NOMO-1 treated with dmso at 0.1 percent for 144 hours (cell line): ENCODE measurements around the gene C5orf22.
A peak's percentile ranks its signal among the peaks of the same experiment; 100 is the strongest.

Experiments
- DNase-seq: peaks from one replicate; lab custom pipeline; 2025; ENCODE audit not compliant: unreplicated experiment; lab: John Stamatoyannopoulos, UW

The C5orf22 gene

GRCh38 chr5:31553863-31554262 is 21.8 kb downstream of the C5orf22 start:
- DNase-seq, result no peak

DNA sequence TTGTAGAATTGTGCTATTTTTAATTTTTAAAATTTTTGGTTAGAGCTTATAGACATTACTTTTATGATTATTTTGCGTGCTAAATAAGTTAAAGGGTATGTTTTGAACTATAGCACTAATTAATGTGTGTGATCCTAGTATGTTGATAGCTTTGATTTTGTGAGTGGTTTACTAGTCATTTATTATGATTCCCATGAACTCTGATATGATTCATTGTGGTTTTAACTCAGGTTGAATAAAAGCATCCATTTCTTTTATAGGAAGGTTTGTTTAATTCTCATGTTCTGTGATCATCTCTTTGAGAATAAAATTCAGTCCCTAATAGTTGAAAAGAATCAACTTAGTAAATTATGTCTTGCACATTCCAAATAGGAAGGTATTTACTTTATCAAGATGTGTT is 22.5 kb downstream of the C5orf22 start:
- no peak for DNase-seq

- no peak for DNase-seq
Observed at GRCh38 chr5:31556461-31556860, 24.4 kb downstream of the C5orf22 start.

DNA sequence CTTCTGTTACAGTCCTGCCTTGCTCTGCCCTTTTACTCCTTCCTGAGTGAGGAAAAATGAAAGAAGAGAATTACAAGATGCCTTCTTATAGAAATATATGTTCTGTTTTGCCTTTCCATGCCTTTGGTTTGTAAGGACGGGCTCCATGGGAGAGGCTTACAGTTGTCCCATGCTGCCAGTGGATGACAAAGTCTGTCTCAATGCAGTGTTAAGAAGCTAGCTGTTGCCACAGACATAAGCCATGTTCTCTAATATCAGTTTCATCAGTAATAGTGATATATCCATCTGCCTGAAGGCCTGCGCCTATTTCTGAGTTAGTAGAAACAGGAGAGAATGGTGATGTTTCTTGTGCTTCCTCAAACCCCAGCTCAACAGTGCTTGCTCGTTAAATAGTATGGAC is 27.8 kb downstream of the C5orf22 start:
- no peak for DNase-seq

GRCh38 chr5:31561946-31562345 is 29.8 kb downstream of the C5orf22 start:
- DNase-seq, result no peak

- DNase-seq, result no peak
Observed at GRCh38 chr5:31563216-31563615, 31.1 kb downstream of the C5orf22 start.

GRCh38 chr5:31566362-31566761 is 34.3 kb downstream of the C5orf22 start:
- DNase-seq, result peak; percentile 66

GRCh38 chr5:31568302-31568835 is 36.3 kb downstream of the C5orf22 start:
- no peak for DNase-seq

- DNase-seq, result no peak
Observed at GRCh38 chr5:31569068-31569467, 37.0 kb downstream of the C5orf22 start.

DNA sequence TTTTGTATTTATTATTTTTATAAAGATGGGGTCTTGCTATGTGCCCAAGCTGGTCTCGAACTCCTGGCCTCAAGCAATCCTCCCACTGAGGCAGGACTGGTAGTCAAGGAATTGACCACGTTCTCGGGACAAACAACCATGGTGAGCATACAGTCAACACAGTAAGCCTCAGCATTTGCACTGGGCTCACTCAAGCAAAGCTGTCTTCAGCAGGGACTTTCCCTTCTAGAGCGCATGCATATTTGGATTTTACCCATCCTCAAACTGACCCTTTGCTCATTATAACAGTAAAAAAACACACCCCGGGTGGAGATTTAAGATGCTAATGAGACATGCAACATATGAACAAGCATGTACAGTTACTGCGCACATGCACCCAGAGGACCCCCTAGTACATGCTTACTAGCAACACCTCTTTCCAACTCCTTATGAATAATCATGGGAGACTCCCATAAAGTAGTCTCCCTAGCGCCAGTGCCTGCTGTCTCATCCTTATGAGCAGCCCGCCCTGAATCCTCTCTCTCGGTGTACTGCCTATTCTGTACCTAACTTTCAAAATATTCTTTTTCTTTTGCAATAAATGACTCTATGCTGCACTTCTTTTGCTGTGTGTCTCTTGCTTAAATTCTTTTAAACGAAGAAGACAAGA is 41.5 kb downstream of the C5orf22 start:
- DNase-seq, result no peak

DNA sequence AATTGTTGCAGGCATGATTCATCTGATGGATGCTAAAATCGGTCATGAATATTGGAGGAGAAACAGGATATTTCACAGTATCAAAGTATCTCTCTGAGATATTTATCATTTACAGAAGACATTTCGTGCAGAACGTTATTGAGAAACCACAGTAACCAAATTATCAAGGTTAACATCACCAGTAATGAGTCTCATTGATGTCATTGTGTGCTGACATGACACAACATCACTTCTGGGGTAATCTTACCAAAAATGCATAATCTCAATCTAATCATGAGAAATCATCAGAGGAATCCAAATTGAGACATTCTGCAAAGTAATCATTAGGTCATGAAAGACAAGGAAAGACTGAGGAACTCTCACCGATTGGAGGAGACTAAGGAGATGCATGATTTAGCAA is 42.7 kb downstream of the C5orf22 start:
- no peak for DNase-seq

DNA sequence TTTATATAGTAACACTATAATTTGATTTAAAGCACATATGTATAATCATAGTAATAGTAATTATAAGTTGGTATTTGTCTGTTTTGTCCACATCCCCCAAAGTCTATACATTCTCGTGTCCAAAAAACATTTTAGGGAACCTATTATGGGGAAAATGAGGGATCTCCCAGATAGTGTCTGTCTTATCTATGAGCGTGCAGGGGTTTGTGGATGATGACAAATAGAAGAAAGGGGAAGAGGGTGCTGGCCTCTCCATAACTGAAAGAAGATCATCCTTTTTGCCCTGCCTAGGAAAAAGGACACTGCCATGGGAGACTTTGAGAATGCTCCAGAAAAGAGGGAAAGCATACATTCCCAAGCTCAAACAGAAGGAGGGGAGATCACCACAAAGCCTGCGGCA is 45.3 kb downstream of the C5orf22 start:
- no peak for DNase-seq

DNA sequence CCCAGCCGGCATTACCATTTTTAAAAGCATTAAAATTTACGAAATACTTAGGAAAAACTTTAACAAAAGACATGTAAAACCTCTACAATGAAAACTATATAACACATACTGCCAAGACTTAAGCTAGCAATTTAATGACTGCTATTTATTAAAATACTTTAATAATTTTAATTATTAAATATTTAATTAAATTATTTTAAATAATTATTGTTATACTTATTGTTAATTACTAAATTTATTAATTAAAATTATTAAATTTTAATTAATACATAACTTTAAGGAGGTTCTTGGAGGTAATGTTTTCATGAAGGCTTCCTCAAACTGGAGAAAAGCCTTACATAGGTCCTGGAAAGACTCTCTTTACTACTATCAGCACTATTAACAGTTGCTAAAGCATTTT is 47.5 kb downstream of the C5orf22 start:
- no peak for DNase-seq

DNA sequence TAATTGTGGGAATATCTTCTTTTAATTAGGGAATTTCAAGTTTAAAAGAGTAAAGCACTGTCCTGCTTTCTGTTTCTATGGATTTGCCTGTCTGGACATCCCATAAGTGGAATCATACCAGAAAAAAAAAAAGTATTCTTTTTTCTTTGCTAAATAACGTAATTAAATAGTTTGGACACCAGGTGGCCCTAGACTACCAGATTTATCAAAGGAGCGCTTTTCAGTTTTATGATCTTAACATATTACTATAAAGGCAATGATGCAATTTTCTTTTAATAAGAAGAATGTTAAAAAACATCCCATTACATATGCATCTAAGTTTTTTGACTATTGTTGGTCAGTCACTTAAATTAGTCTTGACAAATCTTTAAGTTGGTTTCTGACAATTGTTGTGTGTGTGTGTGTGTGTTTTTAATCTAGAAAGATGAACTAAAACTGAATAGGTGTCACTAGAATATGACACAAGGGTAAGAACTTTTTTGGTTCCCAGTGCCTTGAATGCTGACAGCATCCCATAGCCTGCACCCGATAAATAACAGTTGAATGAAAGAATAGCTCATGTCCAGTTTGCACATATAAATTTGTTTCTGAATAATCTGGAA is 49.5 kb downstream of the C5orf22 start:
- no peak for DNase-seq

DNA sequence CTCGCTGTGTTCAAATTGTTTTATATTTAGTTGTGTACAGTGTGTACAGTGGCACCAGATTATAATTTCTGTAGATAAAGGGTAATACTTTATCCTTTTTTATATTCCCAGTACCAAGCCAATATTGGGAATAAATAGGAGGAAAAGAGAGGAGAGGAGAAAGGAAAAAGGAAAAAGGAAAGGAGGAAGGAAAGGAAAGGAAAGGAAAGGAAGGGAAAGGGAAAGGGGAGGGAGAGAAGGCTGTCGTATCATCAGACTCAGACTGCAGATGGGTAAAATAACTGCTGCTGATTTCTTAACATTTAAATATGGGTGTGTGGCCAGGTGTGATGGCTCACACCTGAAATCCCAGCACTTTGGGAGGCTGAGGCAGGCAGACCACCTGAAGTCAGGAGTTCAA is 51.0 kb downstream of the C5orf22 start:
- DNase-seq, result no peak

DNA sequence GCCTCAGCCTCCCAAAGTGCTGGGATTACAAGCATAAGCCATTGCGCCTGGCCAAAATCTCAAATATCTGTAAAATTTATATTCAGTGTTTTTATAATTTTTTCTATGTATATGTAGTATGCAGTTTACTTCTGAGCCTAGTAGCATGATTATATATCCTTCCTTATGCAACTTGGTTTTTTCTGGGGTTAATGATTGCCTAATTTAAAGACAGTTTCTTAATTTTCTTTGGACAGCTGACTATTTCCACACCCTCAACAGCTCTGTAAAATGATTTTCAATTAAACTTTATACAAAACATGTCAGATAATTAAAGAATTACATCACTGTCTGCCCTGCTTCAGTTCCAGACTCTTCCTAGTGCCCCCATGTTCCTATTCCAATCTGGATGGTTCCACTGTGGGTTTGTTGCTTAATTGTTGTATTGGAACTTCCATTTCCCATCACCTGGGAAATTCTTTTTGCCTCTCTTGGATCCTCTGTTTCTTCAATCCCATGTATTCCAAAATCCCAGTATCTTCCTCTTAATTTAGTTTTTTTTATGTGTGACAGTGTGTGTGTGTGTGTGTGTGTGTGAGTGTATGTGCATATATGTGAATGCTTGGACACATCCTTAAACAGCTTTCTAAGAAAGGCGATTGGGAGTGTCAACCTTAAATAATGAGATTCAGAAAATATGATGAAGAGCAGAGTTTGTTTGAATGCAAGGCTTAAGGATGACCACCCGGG is 53.2 kb downstream of the C5orf22 start:
- no peak for DNase-seq

- no peak for DNase-seq
Observed at GRCh38 chr5:31585895-31586270, 53.8 kb downstream of the C5orf22 start.

- no peak for DNase-seq
Observed at GRCh38 chr5:31587546-31587945, 55.4 kb downstream of the C5orf22 start.

DNA sequence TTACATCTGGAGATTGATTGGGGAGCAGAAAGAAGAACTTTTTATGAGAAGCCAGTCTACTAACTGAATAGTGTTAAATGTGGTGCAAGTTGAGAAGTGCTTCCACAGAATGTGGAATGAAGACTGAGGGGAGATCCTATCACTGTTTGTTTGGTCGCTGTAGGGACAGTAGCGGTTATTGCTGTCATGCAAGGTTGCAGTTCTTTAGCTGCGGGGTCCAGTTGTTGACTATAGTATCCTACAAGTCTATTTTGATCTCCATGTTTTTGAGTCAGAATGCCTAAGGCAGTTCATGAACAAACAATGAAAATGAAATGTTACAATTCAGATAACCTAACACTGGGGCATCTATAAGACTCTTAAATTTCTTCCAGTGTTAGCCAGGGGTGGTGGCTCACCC is 61.6 kb downstream of the C5orf22 start:
- DNase-seq, result no peak

- DNase-seq, result no peak
Observed at GRCh38 chr5:31596354-31596753, 64.3 kb downstream of the C5orf22 start.

GRCh38 chr5:31598640-31599611 is 66.8 kb downstream of the C5orf22 start:
- DNase-seq, result no peak
